Cerebellar nuclear complex (tissue), 1 donor: ENCODE measurements around the gene TRAF3.
A peak's percentile ranks its signal among the peaks of the same experiment; 100 is the strongest.
"Not testable (repeated sequence)": the region's sequence is repeated elsewhere in the genome, so short reads cannot be mapped to it uniquely, and the experiment has no call there.

Source experiments
- DNase-seq, 2 experiments: peaks; one replicate each; lab custom pipeline; 2025; lab: John Stamatoyannopoulos, UW

The TRAF3 gene

DNA sequence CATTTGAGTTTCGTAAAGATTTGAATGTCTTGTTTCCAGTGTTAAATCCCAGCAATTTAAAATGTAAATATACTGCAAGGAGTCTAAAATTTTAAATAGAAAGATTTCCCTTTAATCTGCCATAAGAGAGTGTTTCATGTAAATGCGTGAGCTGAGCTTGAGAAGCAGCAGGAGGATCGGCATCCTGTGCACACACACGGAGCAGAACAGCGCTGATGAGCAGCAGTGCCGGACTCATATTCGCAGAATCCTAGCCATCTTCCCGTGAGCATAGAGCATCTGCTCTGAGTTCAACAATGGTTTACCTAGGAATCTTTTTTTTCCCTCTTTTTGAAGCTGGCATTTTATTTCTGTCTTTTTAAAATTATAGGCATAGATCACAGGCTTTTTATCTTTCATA is 115.4 kb downstream of the TRAF3 start:
- no peak for DNase-seq

DNA sequence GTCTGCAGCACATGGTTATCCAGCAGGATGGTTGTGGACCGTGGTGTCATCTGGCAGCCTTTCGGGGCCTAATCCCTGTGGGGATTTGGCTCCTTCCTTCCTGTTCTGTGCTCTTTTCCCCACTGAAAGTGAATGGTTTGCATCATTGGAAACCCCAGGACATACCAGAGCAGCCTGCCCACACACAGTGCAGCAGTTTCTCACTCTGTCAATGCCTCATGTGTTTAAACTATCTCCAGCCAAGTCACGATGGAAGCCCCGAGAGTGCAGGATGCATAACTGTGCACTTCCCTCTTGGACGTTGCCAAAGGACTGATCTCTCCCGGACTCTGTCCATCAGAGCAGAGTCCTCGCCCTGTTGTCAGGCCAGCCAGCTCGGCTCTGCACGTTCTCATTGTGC is 116.2 kb downstream of the TRAF3 start:
- DNase-seq: peak in 1 of 2 experiments; percentile 35

- DNase-seq: not testable (repeated sequence)
These were observed 119.5 kb downstream of the TRAF3 start for GRCh38 chr14:102896735-102897134.

DNA sequence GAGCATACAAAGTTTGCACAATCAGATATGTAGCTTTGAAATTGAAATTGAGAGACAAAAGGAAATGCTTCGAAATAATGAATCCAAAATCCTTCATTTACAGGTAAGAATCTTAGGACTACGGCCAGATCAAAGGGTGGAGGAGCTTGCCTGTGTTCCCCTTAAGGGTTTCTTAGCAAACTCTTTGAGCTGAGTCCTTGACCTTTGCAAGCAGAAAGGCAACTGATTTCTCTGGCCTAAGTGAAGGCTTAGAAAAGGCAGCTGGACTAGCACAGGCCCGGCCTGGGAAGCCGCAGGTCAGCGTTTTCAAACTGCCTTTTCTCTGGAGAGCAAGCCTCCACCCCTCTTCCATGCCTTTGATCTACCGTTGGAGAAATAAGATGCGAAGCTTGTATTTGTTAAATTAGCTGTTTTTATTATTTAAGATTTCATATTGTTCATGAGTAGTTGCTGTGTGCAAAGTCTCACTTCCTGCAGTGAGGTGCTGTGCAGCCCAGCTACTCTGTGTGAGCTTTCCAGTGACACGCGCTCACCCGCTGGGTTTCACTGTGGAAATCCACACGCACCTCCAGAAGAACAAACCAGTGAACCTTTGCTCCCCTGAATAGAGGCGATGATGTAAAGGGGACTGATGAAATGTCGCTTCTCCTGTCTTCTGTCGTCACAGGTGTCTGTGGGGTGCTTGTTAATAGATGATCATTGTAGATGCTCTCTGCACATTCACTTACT is 120.2 kb downstream of the TRAF3 start:
- no peak for DNase-seq

- no peak for DNase-seq
These were observed 121.0 kb downstream of the TRAF3 start for GRCh38 chr14:102898298-102898697.

DNA sequence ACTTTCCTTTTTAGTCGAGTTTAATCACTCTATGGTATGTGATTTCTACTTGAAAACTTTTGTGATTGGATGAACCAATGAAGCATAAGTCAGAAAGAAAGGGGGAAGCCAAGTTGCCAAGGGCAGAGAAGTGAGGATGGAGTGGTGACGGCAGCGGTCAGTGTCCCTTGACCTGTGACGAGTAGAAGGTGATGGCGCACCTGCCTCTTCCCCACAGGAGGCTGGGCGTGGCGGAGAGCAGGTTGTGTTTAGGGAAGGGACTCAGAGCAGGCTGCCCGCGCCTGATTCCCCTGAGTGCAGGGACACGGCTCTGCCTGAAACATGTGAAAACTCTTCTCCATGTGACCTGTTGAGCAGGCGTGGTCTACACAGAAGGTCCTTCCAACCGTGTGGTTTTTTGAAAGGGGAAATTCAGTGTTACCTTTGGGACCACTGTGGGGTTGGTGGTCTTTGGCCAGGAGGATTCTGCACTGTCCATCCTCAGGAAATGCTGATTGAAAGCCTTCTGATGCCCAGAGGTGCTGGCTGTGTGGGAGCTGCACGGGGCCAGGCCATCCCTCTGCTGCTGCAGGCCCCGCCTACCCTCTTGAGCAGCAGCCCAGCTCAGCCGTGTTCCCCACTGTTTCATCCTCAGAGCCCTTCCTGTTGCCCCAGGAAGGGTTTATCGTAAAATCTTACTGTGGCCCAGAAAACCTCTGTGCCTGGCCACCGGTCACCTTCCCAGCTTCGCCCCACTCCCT is 121.7 kb downstream of the TRAF3 start:
- DNase-seq: no peak

DNA sequence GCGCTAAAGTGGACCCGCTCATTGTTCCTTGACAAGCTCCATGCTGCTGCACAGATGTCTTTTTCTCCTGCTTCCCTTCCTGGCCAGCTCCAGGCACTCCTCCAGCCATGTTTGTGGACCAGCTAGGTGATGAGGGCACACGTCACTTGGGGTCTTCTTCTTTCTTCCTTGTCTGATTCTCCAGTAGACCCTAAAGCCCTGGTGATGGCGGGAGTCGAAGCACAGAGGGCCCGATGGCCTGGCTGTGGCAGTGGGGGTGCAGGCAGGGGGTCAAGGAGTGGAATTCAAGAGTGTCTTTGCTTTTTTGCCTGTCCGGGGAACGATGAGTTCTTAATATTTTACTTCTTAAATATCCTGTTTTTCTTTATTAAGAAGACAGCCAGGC is 122.3 kb downstream of the TRAF3 start:
- no peak for DNase-seq

DNA sequence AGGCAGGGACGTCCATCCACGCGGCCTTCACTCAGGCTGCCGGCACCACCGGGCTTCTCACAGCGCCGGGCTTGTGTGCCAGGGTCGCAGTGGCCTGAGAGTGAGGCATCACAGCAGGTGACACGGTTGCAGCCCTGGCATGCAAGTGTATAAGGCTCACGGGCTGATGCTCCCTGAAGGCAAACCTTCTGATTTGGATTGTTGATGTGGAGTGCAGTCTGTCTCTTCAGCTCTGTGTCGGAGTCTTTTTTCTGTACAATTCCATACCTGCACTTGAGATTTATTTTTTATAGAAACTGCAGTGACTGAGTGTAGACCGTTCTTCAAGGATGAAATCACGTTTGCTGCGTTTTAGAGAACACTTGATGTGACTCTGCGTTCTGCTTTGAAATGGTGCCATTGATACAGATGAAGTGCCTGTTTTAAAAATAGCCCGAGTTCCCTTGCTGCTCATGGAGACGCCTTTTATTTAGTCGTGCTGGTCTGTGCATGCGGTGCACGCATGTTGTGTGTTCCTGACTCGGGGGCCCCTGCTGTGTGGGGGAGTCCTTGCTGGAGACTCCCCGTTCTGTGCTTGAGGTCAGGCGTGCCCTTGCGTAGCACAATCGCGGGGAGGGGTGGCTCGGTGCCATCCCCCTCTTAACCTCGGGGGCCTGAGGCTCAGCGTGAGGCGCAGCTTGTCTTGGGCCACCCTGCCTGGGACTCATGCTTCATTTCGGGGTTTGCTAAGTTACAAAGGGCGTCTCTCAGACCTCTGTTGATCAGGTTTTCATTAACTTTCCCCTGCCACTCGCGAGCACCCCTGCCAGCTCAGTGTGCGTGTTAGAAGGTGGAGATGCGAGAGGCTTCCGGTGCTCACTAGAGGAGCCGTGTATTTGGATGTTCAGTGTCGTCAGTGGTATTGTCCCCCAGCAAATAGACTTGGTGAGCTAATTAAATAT is 123.7 kb downstream of the TRAF3 start:
- DNase-seq: no peak

- no peak for DNase-seq
These were observed 124.4 kb downstream of the TRAF3 start for GRCh38 chr14:102901633-102902032.

GRCh38 chr14:102902086-102902485 is 124.8 kb downstream of the TRAF3 start:
- DNase-seq: no peak

GRCh38 chr14:102902523-102903247 is 125.4 kb downstream of the TRAF3 start:
- no peak for DNase-seq

DNA sequence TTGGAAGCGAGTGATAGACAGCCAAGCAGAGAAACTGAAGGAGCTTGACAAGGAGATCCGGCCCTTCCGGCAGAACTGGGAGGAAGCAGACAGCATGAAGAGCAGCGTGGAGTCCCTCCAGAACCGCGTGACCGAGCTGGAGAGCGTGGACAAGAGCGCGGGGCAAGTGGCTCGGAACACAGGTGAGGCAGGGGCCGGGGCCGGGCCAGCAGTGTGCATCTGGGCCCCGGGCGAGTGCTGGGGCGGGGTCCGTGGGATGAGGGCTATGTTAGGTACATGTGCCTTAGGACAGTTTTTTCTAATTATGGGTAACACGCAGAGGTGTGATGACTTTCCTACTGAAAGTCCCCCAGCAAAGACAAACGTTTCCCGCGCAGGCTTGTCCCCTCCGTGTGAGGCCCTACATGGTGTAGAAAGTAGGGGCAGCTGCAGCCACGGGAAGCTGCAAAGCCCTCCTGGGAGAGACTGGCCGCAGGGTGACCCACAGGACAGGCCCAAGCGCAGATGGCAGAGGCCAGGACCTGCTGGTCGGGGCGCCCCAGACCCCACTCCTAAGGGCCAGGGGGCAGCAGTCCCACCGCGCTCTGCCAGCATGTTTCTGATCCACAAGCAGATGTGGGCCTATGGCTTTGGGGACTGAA is 126.1 kb downstream of the TRAF3 start:
- DNase-seq: no peak

DNA sequence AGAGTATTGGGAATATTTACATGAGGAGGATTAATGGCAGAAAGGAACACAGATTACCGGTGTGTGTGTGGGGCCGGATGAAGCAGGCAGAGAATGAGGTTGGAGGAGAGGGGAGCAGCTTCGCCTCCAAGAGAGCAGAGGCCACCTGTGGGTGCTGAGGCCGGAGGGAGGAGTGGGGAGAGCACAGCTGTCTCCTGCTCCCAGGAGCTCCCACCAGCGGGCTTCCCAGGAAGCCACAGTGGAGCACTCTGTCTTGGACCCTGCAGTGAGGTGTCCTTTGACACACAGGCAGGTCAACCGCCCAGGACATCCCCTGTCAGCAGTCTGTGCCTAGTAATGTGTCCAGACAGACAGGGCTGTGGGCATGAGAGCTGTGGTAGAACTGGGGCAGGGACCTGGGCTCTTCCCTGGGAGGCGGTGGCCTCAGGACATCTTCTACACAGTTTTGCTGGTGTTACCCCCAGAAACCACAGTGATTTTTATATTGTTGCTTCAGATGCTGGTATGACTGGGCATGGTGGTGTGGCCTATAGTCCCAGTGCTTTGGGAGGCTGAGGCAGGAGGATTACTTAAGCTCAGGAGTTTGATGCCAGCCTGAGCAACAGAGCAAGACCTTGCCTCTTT is 126.8 kb downstream of the TRAF3 start:
- DNase-seq: no peak

DNA sequence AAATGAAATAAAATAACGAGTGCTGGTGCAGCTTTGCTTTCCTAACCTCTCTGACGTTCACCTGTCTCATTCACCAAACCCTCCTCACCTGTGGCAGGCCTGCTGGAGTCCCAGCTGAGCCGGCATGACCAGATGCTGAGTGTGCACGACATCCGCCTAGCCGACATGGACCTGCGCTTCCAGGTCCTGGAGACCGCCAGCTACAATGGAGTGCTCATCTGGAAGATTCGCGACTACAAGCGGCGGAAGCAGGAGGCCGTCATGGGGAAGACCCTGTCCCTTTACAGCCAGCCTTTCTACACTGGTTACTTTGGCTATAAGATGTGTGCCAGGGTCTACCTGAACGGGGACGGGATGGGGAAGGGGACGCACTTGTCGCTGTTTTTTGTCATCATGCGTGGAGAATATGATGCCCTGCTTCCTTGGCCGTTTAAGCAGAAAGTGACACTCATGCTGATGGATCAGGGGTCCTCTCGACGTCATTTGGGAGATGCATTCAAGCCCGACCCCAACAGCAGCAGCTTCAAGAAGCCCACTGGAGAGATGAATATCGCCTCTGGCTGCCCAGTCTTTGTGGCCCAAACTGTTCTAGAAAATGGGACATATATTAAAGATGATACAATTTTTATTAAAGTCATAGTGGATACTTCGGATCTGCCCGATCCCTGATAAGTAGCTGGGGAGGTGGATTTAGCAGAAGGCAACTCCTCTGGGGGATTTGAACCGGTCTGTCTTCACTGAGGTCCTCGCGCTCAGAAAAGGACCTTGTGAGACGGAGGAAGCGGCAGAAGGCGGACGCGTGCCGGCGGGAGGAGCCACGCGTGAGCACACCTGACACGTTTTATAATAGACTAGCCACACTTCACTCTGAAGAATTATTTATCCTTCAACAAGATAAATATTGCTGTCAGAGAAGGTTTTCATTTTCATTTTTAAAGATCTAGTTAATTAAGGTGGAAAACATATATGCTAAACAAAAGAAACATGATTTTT is 128.2 kb downstream of the TRAF3 start:
- no peak for DNase-seq

DNA sequence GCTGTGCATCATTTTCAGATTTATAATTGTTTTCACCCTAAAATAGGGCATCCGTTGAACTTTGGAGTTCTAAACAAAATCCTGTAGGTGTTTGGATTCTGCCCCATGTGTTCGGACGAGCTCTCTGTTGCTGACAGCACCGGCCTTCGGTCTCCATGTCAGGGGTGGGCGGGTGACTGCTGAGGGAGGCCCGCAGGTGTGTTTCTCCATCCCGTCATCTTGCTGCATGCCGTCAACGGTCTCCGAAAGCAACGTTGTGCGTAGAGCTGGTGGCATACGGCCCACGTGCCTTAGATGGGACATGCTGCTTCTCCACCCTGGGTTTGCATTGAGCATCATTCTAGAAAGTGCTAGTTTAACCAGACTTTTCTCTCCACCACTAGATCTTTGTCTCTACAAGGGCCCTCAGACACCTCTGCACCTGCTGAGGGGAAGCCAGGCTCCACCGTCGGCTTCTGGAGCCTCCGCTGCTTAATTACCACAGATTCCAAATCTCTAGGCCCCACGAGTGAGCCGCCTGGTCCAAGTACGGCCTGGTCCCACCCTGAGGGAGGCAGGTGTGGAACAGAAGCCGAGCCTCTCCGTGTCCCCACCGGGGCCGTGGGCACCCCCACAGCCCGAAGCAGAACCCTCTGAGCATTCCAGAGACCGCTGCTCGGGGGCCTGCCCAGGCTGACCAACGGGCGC is 129.5 kb downstream of the TRAF3 start:
- DNase-seq: no peak

DNA sequence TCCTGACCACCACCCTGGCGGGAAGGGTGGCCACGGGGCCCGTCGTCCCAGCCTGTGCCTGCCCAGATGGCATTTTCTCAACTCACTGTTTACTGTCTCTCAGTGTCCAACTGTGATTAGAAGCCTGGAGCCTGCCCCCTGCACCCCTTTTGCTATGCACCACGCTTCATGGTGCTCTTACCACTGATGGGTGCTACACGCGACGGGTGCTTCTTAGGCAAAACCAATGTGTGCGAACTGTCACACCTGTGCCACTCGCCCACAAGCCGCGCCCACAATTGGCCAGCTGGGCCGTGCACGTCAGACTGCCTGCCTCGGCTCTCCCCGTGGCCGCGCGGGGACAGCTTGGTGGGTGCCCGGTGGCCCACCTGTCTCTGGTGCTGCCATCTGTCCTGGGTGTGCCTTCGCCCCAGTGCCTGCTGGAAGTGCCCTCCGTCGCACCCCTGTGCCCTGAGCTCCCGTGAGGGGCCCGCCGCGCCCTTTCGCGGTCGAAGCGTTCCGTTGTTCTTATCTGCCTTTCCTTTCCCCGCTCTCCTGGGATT is 130.1 kb downstream of the TRAF3 start:
- DNase-seq: no peak

- no peak for DNase-seq
These were observed 130.9 kb downstream of the TRAF3 start for GRCh38 chr14:102907980-102908730.
